K562 (cell line): ENCODE results near the gene ACO2. TPM values are rescaled to one million over a fixed set of nuclear protein-coding genes. Genes with fewer than 3 reads are reported as not detected.
A peak's percentile ranks its signal among the peaks of the same experiment; 100 is the strongest.

Experiments used
- ADNP ChIP-seq: fragments of 200-800 bp; sonication (Bioruptor generic); IDR thresholded peaks from 2 replicates; pipeline ENCODE4 v1.6.1; 2016; ENCODE audit warnings: missing genetic modification characterization, missing compliant biosample characterization
- CHD1 ChIP-seq: fragments of 200-600 bp; sonication (generic); IDR thresholded peaks from one replicate; pipeline ENCODE4 v1.6.1; 2012; ENCODE audit warnings: mild to moderate bottlenecking, moderate library complexity, low read length, inconsistent platforms
- CREB3 ChIP-seq: fragments of 450-650 bp; conservative IDR thresholded peaks from 2 replicates; pipeline ENCODE4 v1.6.1; 2016; ENCODE audit warnings: missing genetic modification characterization, low read depth, mild to moderate bottlenecking, missing compliant biosample characterization, moderate library complexity
- CTCF ChIP-seq, 3 experiments: IDR thresholded peaks in 2 of 3; conservative IDR thresholded peaks in 1 of 3; 2 replicates each; pipeline ENCODE4 v1.5.1; 2011 to 2012; ENCODE audit warnings: low read length in 3 of 3, mild to moderate bottlenecking in 3 of 3, control low read depth in 2 of 3, improper control_type of control experiment in 1 of 3, inconsistent platforms in 1 of 3, low read depth in 1 of 3, mixed read lengths in 1 of 3, moderate library complexity in 1 of 3; ENCODE audit not compliant: insufficient read depth in 2 of 3
- DIDO1 ChIP-seq: fragments of 450-650 bp; IDR thresholded peaks from 2 replicates; pipeline ENCODE4 v1.6.1; 2016; ENCODE audit warnings: low read depth, missing biosample characterization, missing genetic modification characterization
- FOSL1 ChIP-seq: fragments of 200-800 bp; sonication (Bioruptor generic); conservative IDR thresholded peaks from 2 replicates; pipeline ENCODE4 v1.6.1; 2016; ENCODE audit warnings: missing genetic modification characterization, missing compliant biosample characterization
- HDAC1 ChIP-seq, 2 experiments: fragments of 450-650 bp; IDR thresholded peaks; 2 replicates each; pipeline ENCODE4 v1.6.1; 2016 to 2017; ENCODE audit warnings: inconsistent platforms in 1 of 2, mild to moderate bottlenecking in 1 of 2, moderate library complexity in 1 of 2
- KLF16 ChIP-seq: IDR thresholded peaks from 2 replicates; pipeline ENCODE4 v1.6.1; 2016; ENCODE audit warnings: antibody characterized with exemption
- MCM5 ChIP-seq: fragments of 450-650 bp; IDR thresholded peaks from 2 replicates; pipeline ENCODE4 v1.6.1; 2016; ENCODE audit warnings: low read depth
- PHF20 ChIP-seq: fragments of 450-650 bp; IDR thresholded peaks from 2 replicates; pipeline ENCODE4 v1.6.1; 2018; ENCODE audit not compliant: partially characterized antibody
- POLR2H ChIP-seq: IDR thresholded peaks from 2 replicates; pipeline ENCODE4 v1.6.1; 2016; ENCODE audit warnings: missing genetic modification characterization, low read depth, mild to moderate bottlenecking, control low read depth, missing compliant biosample characterization, moderate library complexity
- SMAD1 ChIP-seq: fragments of 150-350 bp; IDR thresholded peaks from 2 replicates; pipeline ENCODE4 v1.6.1; 2014; ENCODE audit warnings: low read length, low read depth; ENCODE audit not compliant: partially characterized antibody
- ZC3H8 ChIP-seq: fragments of 450-650 bp; IDR thresholded peaks from 2 replicates; pipeline ENCODE4 v1.6.1; 2017
- ZNF121 ChIP-seq: sonication (generic); formaldehyde crosslinking; conservative IDR thresholded peaks from 2 replicates; pipeline ENCODE4 v1.8.0; 2022; ENCODE audit warnings: missing genetic modification reagents
- ZNF263 ChIP-seq: sonication (generic); formaldehyde crosslinking; IDR thresholded peaks from 2 replicates; pipeline ENCODE4 v1.8.0; 2022; ENCODE audit warnings: mild to moderate bottlenecking, missing genetic modification reagents, borderline replicate concordance
- polyA plus RNA-seq, 8 experiments: library from polyadenylated mRNA; depleted of rRNA in 4 of 8; stranded (reverse) in 5 of 8; unstranded in 3 of 8; fragments of >200 nt; fragmentation: Nextera tagmentation in 2 of 8; fragmentation: Illumina TruSeq in 1 of 8; extraction: Ambion mirVana in 2 of 8; extraction: Trizol in 1 of 8; gene quantifications; 2 replicates each; pipeline versions ENCODE4 v1.2.1 to v1.2.3, GENCODE V29; 2011 to 2014; ENCODE audit warnings: inconsistent platforms in 1 of 8, missing spikeins in 1 of 8
- total RNA-seq, 7 experiments: library from RNA; depleted of rRNA in 6 of 7; stranded (reverse); fragments of >200 nt in 6 of 7; fragmentation: Illumina TruSeq in 2 of 7; extraction: Trizol in 2 of 7; gene quantifications; 2 replicates each; pipeline versions ENCODE4 v1.2.1 to v1.2.3, GENCODE V29; 2011 to 2021; ENCODE audit warnings: low replicate concordance in 1 of 7
- TF ChIP-seq, protein P1 (sequence below): fragments of 450-650 bp; formaldehyde crosslinking; IDR thresholded peaks from 2 replicates; pipeline ENCODE4 v1.4.0; 2020; ENCODE audit warnings: mild to moderate bottlenecking, mixed read lengths
- TF ChIP-seq, protein P2 (sequence below): sonication (generic); formaldehyde crosslinking; IDR thresholded peaks from 2 replicates; pipeline ENCODE4 v1.8.0; 2022; ENCODE audit warnings: missing genetic modification reagents, mild to moderate bottlenecking, borderline replicate concordance
- TF ChIP-seq, protein P3 (sequence below): fragments of 450-650 bp; IDR thresholded peaks from 2 replicates; pipeline ENCODE4 v1.6.1; 2016; ENCODE audit warnings: low read depth, mild to moderate bottlenecking, moderate library complexity

The ACO2 gene
- total and polyA plus RNA-seq, 9 of the 15 experiments (the other 6 are each of a cell fraction or from before 2014, with no cell fraction given), result 16.2 to 119 (median 43.2) TPM

DNA sequence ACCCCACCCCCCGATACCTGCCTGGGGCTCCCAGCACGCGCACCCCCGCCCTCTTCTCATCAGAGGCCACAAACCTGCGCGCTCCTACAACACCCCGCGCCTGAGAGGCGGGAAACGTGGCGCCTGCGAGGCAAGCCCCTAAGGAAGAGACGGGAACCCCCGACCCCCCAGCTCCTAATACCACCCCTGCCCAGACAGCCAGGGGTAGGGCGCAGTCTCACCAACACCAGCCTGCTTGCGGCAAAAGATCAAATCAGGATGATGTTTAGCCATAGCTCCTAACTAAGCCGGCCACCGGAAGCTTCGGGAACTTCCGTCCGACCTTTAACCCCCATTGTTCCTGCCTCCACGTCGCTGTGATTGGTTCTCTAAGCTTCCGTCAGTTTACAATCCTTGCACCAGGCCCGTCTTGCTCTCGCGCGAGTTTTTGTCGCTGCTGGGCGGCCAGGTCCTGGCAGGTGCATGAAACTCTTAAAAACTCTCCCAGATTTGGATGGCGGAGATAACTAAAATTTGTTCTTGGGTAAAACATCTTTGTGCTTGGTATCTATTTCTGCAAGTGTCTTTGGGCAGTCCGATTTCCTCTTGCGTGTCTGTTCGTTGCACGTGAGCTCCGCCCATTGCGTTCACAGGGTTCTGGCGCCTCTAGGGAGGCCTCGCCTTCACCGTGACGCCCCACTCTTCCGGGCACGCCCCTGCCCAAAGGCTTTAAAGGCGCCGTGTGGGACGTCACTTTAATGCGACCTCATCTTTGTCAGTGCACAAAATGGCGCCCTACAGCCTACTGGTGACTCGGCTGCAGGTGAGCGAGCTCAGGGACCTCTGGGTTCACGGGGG lies at the start of gene ACO2, which contains the start of gene PHF5A (continued):
- TF ChIP-seq CTCF (IDR thresholded peaks at IDR 0.05 in 2 of 3, conservative IDR thresholded peaks at IDR 0.05 in 1 of 3; ENCODE audit: insufficient read depth in 2 of 3, low read depth in 1 of 3, low read length in 3 of 3) (no peak), ZNF263 (CRISPR knock-in tag) (no peak), MCM5 (no peak), PHF20 (peak; percentile 89), KLF16 (no peak), ZC3H8 (no peak), POLR2H (tag) (peak; percentile 56; the same call in 1 of the 2 replicates), FOSL1 (tag) (no peak; the same call in 1 of the 2 replicates), CREB3 (no peak), CHD1 (no peak), HDAC1 (IDR thresholded peaks at IDR 0.05) (peak in 1 of 2 experiments; percentile 86; a peak in 2 of 4 replicates), SMAD1 (no peak), DIDO1 (peak; percentile 67), ADNP (tag) (no peak), ZNF121 (CRISPR knock-in tag) (no peak)
- TF ChIP-seq, protein P1, sequence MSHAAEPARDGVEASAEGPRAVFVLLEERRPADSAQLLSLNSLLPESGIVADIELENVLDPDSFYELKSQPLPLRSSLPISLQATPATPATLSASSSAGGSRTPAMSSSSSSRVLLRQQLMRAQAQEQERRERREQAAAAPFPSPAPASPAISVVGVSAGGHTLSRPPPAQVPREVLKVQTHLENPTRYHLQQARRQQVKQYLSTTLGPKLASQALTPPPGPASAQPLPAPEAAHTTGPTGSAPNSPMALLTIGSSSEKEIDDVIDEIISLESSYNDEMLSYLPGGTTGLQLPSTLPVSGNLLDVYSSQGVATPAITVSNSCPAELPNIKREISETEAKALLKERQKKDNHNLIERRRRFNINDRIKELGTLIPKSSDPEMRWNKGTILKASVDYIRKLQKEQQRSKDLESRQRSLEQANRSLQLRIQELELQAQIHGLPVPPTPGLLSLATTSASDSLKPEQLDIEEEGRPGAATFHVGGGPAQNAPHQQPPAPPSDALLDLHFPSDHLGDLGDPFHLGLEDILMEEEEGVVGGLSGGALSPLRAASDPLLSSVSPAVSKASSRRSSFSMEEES (CRISPR knock-in tag), result no peak
- TF ChIP-seq, protein P2, sequence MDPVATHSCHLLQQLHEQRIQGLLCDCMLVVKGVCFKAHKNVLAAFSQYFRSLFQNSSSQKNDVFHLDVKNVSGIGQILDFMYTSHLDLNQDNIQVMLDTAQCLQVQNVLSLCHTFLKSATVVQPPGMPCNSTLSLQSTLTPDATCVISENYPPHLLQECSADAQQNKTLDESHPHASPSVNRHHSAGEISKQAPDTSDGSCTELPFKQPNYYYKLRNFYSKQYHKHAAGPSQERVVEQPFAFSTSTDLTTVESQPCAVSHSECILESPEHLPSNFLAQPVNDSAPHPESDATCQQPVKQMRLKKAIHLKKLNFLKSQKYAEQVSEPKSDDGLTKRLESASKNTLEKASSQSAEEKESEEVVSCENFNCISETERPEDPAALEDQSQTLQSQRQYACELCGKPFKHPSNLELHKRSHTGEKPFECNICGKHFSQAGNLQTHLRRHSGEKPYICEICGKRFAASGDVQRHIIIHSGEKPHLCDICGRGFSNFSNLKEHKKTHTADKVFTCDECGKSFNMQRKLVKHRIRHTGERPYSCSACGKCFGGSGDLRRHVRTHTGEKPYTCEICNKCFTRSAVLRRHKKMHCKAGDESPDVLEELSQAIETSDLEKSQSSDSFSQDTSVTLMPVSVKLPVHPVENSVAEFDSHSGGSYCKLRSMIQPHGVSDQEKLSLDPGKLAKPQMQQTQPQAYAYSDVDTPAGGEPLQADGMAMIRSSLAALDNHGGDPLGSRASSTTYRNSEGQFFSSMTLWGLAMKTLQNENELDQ (CRISPR knock-in tag), result no peak
- TF ChIP-seq, protein P3, sequence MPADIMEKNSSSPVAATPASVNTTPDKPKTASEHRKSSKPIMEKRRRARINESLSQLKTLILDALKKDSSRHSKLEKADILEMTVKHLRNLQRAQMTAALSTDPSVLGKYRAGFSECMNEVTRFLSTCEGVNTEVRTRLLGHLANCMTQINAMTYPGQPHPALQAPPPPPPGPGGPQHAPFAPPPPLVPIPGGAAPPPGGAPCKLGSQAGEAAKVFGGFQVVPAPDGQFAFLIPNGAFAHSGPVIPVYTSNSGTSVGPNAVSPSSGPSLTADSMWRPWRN, result no peak
